PC-3 (cell line): Measurements from ENCODE around the gene SUPT6H.

Source experiments
- CTCF ChIP-seq: fragments of 300-600 bp; sonication (generic); conservative IDR thresholded peaks from 2 replicates; pipeline ENCODE4 v1.5.1; 2017; ENCODE audit warnings: antibody characterized with exemption, low read depth, mild to moderate bottlenecking, low read length
- EZH2 ChIP-seq: fragments of 300-600 bp; sonication (generic); IDR thresholded peaks from one replicate; pipeline ENCODE4 v1.6.1; 2017; ENCODE audit warnings: antibody characterized with exemption, mild to moderate bottlenecking, low read length; ENCODE audit not compliant: unreplicated experiment
- EZH2phosphoT487 ChIP-seq: fragments of 300-600 bp; sonication (generic); IDR thresholded peaks from 2 replicates; pipeline ENCODE4 v1.6.1; 2018; ENCODE audit warnings: mild to moderate bottlenecking, antibody characterized with exemption, low read length, borderline replicate concordance

- TF ChIP-seq CTCF = peak; percentile 72
- TF ChIP-seq EZH2 = no peak
- no peak for TF ChIP-seq EZH2phosphoT487
These were observed 14.0 kb downstream of the SUPT6H start for GRCh38 chr17:28675980-28676379.
